Activated CD8-positive, alpha-beta memory T cell treated with anti-CD3 and anti-CD28 coated beads, Interleukin-2, amount 10 ng/mL, durations not matched to agents 7 days and 5 days (primary cell): ENCODE results near the gene CHAD. TPM values are rescaled to one million over a fixed set of nuclear protein-coding genes. Genes with fewer than 3 reads are reported as not detected.
"Not testable (repeated sequence)": the region's sequence is repeated elsewhere in the genome, so short reads cannot be mapped to it uniquely, and the experiment has no call there.

Source experiments
- ATAC-seq: fragments of 150-1000 bp; cut with Tn5 transposase; one replicate; pipeline ENCODE4 v1.10.0; 2021; ENCODE audit warnings: moderate library complexity
- CTCF ChIA-PET: fragments of 350-600 bp; sonication (Branson Sonifier 250); formaldehyde crosslinking; loops from one replicate; lab custom pipeline; 2021; ENCODE audit warnings: antibody characterized with exemption; lab: Charles Lee
- DNase-seq: peaks from one replicate; pipeline ENCODE4 v3.0.0-alpha.2; 2020
- H3K27ac Mint-ChIP-seq: one replicate; pipeline ENCODE4 v1.8.0; 2021; ENCODE audit warnings: mild to moderate bottlenecking, mixed read lengths
- H3K27me3 Mint-ChIP-seq: one replicate; pipeline ENCODE4 v1.8.0; 2021; ENCODE audit warnings: mixed read lengths
- H3K36me3 Mint-ChIP-seq: one replicate; pipeline ENCODE4 v1.8.0; 2021; ENCODE audit warnings: mild to moderate bottlenecking, mixed read lengths
- H3K4me1 Mint-ChIP-seq: one replicate; pipeline ENCODE4 v1.8.0; 2021; ENCODE audit warnings: mixed read lengths
- H3K4me3 Mint-ChIP-seq: one replicate; pipeline ENCODE4 v1.8.0; 2021; ENCODE audit warnings: mild to moderate bottlenecking, moderate library complexity, mixed read lengths
- H3K9me3 Mint-ChIP-seq: one replicate; pipeline ENCODE4 v1.8.0; 2022; ENCODE audit warnings: low read depth, mixed read lengths
- total RNA-seq, 2 experiments: library from RNA; stranded (reverse); gene quantifications; one replicate each; pipeline ENCODE4 v1.2.3, GENCODE V29; 2021

CHAD gene
- total RNA-seq, 2 experiments from 2014 or later, result not detected

DNA sequence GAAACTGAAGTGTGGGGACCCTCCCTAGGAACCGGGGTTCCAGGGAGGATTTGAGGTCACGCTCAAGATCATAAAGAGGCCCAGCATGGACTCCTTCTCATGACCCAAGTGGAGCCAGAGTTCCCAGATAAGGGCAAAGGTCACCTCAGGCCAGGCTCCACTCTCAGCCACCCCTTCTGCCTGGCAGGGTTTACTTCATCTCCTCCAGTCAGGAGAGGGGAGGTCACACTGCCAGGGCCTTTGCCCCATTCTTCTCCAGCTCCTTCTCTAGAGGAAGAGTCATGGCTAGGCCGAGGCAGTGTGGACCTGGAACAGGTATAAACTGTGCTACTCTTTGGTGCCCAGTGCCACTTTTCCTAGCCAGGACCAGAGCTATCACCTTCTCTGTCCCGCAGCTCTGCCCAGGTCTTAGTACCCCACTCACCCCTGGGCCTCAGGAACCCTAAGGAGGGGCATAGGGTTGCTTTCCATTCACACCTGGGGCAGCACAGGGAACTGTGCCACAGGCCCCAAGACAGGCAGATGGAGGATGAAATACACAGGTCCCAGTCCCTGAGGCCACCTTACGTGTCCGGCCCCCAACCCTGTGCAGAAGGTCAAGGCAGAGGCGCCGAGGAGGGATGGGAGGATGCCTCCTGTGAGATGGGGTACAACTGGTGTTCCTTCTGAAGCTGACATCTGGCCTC lies 43.5 kb downstream of the CHAD start:
- H3K27ac Mint-ChIP-seq, result peak overlapping the region; percentile 86
- no peaks in the 10 kb centered on the region for H3K9me3 Mint-ChIP-seq
- DNase-seq (no peak), ATAC-seq (no peak)
- CTCF ChIA-PET, result interaction anchor here (1.3 to 4.0 kb wide), 2 partner anchors 28 to 152 kb away, joined by 3 to 31 read pairs; partner anchors contain the start of gene LRRC59
- H3K4me3 Mint-ChIP-seq, result peak overlapping the region; percentile 84
- peaks cover 37% of the 10 kb centered on the region for H3K4me1 Mint-ChIP-seq
- H3K36me3 Mint-ChIP-seq, result peaks cover 2% of the 10 kb centered on the region
- H3K27me3 Mint-ChIP-seq, result no peaks in the 10 kb centered on the region

DNA sequence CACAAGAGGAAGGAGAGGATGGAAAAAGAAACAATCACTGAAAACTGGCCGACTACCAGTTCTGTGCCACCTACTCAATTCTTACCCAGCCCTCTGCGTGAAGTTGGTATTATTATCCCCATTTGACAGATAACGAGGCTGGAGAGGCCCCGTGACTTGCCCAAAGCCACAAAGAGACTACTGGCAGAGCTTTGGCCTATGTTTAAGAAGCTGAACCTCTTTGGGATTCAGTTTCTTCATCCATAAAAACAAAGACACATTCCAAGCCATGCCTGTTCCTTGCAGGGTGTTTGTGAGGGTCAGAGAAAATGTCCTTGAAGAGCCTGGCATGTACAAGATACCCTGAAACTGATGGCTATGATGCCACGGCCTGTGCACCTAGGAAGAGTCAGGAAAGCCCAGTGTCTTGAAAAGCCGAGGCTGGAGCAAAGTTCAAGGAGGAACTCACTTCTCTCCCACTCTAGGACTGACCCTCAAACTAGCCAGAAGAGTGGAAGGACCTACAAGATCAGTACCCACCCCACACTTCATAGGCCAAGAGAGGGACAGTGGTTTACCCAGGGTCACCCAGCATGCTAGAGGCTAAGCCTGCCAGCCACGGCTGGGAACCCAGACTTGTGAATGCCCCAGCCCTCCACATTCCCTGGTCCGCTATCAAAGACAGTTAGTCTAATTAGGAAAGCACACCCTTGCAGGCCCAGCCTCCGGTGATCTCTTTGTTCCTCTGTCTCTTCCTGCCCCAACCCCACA lies 44.3 kb downstream of the CHAD start:
- ATAC-seq, result no peak
- H3K9me3 Mint-ChIP-seq, result no peaks in the 10 kb centered on the region
- DNase-seq, result no peak
- peaks cover 2% of the 10 kb centered on the region for H3K36me3 Mint-ChIP-seq
- H3K4me1 Mint-ChIP-seq, result peaks cover 37% of the 10 kb centered on the region
- H3K27ac Mint-ChIP-seq, result no peak overlapping the region
- H3K4me3 Mint-ChIP-seq, result peak overlapping the region; percentile 84
- H3K27me3 Mint-ChIP-seq, result no peaks in the 10 kb centered on the region
- CTCF ChIA-PET, result interaction anchor here (1.3 to 4.0 kb wide), 2 partner anchors 27 to 151 kb away, joined by 3 to 31 read pairs; partner anchors contain the start of gene LRRC59

DNA sequence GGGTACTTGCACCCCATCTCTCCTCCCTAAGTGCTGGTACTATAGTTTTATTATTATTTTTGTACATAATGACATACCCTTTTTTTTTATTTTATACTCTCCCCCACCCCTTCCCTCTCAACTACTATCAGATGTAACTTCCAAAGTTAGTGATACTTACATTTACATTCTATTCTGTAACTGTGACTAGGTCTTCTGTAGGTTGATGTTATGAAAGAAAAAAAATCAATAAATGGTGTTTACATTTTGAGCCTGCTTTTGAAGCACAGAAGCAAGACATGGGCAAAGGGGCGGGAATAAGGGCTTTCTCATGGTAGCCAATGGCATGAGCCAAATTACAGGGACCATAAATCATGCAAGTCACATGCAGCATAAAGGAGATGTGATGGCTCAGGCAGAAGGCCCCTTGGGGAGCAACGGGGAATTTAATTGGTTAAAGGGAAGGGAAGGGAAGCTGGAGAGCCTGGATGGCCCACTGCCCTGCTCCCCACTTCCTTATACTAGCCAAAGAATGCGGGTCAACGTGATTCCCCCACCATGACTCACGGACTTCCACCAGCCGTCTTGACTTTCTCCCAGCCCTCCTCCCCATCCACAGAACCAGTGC lies 45.0 kb downstream of the CHAD start:
- CTCF ChIA-PET, result no interaction called here
- peaks cover 7% of the 10 kb centered on the region for H3K36me3 Mint-ChIP-seq
- no peak overlapping the region for H3K27ac Mint-ChIP-seq
- no peak overlapping the region for H3K4me3 Mint-ChIP-seq
- no peak for DNase-seq
- peaks cover 37% of the 10 kb centered on the region for H3K4me1 Mint-ChIP-seq
- H3K27me3 Mint-ChIP-seq, result peaks cover 4% of the 10 kb centered on the region
- H3K9me3 Mint-ChIP-seq, result no peaks in the 10 kb centered on the region
- ATAC-seq, result no peak

DNA sequence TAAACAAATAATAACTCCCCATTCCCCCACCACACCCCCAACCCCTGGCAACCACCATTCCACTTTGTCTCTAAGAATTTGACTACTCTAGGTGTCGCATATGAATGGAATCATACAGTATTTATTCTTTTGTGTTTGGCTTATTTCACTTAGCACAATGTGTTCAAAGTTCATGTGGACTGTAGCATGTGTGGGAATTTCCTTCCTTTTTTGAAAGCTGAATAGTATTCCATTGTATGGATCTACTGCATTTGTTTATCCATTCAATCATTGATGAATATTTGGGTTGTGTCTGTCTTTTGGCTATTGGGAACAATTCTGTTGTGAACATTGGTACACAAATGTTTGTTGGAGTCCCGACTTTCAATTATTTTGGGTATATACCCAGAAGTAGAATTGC lies 45.9 kb downstream of the CHAD start:
- Mint-ChIP-seq H3K27ac (no peak overlapping the region), H3K4me1 (peaks cover 35% of the 10 kb centered on the region), H3K27me3 (peaks cover 4% of the 10 kb centered on the region), H3K9me3 (no peaks in the 10 kb centered on the region), H3K36me3 (peaks cover 5% of the 10 kb centered on the region), H3K4me3 (no peak overlapping the region)
- DNase-seq (no peak), ATAC-seq (no peak)
- CTCF ChIA-PET, result interaction anchor here (0.7 to 3.5 kb wide), 3 partner anchors 8 to 244 kb away, joined by 3 to 55 read pairs (median 9); partner anchors contain the start of gene LRRC59

DNA sequence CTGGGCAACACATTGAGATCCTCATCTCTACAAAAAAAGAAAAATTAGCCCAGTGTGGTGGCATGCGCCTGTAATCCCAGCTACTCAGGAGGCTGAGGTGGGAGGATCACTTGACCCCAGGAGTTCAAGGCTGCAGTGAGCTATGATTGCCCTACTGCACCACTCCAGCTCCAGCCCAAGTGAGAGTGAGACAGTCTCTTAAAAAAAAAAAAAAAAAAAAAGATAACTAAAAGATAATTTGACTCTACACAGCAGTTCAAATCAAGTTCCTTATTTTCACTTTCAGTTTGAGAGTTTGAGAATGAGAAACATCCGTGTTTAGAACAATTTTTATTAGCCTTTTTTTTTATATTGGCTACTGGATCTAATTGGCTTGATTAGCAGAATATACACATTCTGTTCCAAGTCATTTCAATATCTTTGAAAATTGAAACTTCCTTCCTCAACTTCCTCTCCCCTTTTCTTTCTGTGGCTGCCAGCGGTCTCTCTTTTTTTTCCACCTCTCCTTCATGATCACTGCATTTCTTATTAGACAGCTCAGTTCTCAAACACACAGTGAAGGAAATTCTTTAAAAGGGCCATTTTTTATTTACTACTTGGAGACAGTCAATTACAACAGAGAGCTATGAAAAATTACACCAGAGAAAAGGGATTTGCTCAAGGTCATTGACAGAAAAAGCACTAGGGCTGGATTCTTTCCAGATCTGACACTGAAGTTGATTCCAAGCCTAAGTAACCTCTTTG lies 47.2 kb downstream of the CHAD start:
- H3K4me3 Mint-ChIP-seq, result peak overlapping the region; percentile 69
- ATAC-seq (no peak), DNase-seq (no peak)
- H3K9me3 Mint-ChIP-seq, result no peaks in the 10 kb centered on the region
- CTCF ChIA-PET, result interaction anchor here (0.5 to 3.5 kb wide), 6 partner anchors 10 to 275 kb away, joined by 3 to 55 read pairs (median 4); partner anchors contain the start of gene LRRC59
- peaks cover 9% of the 10 kb centered on the region for H3K27me3 Mint-ChIP-seq
- peaks cover 5% of the 10 kb centered on the region for H3K36me3 Mint-ChIP-seq
- H3K4me1 Mint-ChIP-seq, result peaks cover 25% of the 10 kb centered on the region
- peak overlapping the region; percentile 93 for H3K27ac Mint-ChIP-seq

DNA sequence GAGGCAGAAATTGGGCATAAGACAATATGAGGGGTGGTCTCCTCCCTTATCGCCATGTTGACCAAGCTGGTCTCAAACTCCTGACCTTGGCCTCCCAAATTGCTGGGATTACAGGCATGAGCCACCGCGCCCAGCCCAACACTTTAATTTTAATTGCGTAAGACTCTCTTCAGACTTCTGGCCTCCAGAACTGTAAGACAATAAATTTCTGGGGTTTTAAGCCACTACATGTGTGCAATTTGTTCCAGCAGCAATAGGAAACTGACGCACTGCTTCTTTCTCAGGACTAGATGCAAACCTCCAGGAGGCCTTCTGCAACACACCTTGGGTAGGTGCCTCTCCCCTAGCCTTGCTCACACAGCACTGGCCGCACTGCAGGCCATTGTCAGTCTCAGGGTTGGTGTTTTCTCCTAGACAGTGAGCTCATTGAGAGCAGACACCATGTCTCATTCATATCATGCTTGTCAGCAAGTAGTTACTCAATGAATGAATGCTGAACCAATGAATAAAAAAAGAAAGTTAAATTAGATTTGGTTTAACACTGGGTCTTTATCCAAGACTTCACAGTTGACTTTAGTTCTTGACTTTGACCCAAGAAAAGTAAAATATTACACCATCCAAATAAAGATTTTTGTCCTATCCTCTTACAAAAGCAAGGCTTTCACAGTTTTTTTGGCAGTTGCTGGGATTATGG lies 48.1 kb downstream of the CHAD start:
- Mint-ChIP-seq H3K9me3 (no peaks in the 10 kb centered on the region), H3K4me1 (peaks cover 23% of the 10 kb centered on the region), H3K27me3 (peaks cover 9% of the 10 kb centered on the region), H3K27ac (peak overlapping the region; percentile 93), H3K36me3 (peaks cover 5% of the 10 kb centered on the region), H3K4me3 (peak overlapping the region; percentile 69)
- CTCF ChIA-PET, result interaction anchor here (1.0 to 3.5 kb wide), 3 partner anchors 11 to 59 kb away, joined by 3 to 55 read pairs (median 9); partner anchors contain the start of gene LRRC59
- no peak for ATAC-seq
- no peak for DNase-seq

DNA sequence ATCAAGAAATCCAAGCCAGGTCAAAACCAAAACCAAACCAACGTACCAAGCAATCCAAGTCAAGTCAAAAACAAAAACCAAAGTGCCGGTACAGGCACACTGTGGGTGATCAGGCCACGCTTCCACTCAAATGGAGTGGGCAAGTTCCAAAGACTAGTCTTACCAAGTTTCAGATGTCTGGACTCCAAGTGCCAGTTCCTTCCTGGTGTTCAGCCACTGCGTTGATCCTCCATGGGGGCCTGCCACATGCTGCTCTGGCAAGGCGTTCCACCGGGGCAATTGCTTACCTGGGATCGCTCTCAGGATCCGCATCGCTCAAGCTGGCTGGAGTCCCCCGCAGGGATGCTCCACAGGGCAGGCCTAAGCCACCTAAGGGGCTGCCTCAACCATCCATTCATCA lies 49.1 kb downstream of the CHAD start:
- peaks cover 15% of the 10 kb centered on the region for H3K4me1 Mint-ChIP-seq
- H3K36me3 Mint-ChIP-seq, H3K4me3 Mint-ChIP-seq, CTCF ChIA-PET, H3K9me3 Mint-ChIP-seq, DNase-seq, H3K27me3 Mint-ChIP-seq, ATAC-seq, H3K27ac Mint-ChIP-seq: not testable (repeated sequence)

DNA sequence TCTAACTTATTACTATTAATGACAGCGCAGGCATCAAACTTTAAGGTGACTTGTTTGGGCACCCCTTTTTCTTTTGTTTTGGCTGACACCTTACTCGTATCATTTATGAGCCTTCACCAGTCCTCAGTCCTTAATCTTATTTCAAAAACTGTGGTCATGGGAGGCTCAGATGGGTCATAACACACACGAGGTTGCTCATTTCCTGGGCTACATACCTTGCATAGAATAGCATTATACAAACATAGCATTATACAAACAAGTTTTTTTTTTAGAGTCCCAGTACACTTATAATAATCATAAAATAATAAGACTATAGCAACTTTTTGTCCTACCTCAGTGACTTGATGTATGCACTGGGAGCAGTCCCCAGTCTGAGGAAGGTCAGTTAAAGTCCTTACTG lies 53.9 kb downstream of the CHAD start:
- Mint-ChIP-seq H3K4me1 (no peaks in the 10 kb centered on the region), H3K9me3 (no peaks in the 10 kb centered on the region), H3K36me3 (peaks cover 5% of the 10 kb centered on the region), H3K4me3 (no peak overlapping the region), H3K27me3 (peaks cover 19% of the 10 kb centered on the region), H3K27ac (no peak overlapping the region)
- DNase-seq, result no peak
- no peak for ATAC-seq
- CTCF ChIA-PET, result interaction anchor here (1.2 kb wide), 1 partner anchor 18 kb away, joined by 3 read pairs; the partner anchor contains the start of gene LRRC59

Other genes with a start within 250 kb of the CHAD start
- under 1 TPM; 0.07 to 0.09 TPM for gene TMEM92, start 194.4 kb downstream of the CHAD start, total RNA-seq
- 10 to 100 TPM; 33.1 to 38.2 TPM for gene XYLT2, start 122.8 kb downstream of the CHAD start, total RNA-seq
- 10 to 100 TPM; 65.7 to 81.8 TPM for gene MRPL27, start 95.7 kb downstream of the CHAD start, total RNA-seq
- gene EME1, start 95.7 kb downstream of the CHAD start, total RNA-seq, result 10 to 100 TPM; 34.0 to 40.8 TPM
- 10 to 100 TPM; 71.5 to 82.6 TPM for gene LRRC59, start 71.4 kb downstream of the CHAD start, total RNA-seq
- gene ACSF2, start 42.7 kb downstream of the CHAD start, total RNA-seq, result 10 to 100 TPM; 34.6 to 49.4 TPM
- gene RSAD1, start 10.0 kb upstream of the CHAD start, total RNA-seq, result 10 to 100 TPM; 30.3 to 33.2 TPM
- gene MYCBPAP, start 39.6 kb upstream of the CHAD start, total RNA-seq, result 10 to 100 TPM in 1 of 2 experiments, 1 to 10 TPM in 1; 6.7 to 13.9 TPM
- gene EPN3, start 63.9 kb upstream of the CHAD start, total RNA-seq, result not detected
- gene SPATA20, start 78.3 kb upstream of the CHAD start, total RNA-seq, result 10 to 100 TPM; 29.9 to 35.2 TPM
- not detected for gene CACNA1G, start 91.8 kb upstream of the CHAD start, total RNA-seq
- not detected for gene ABCC3, start 166.0 kb upstream of the CHAD start, total RNA-seq
- gene ANKRD40, start 239.0 kb upstream of the CHAD start, total RNA-seq, result 10 to 100 TPM; 30.5 to 39.3 TPM